ENCODE data around the gene LCE1E. TPM values are rescaled to one million over a fixed set of nuclear protein-coding genes. Genes with fewer than 3 reads are reported as not detected.

The LCE1E gene
- total and polyA plus RNA-seq, 8 donors, result not detected

DNA sequence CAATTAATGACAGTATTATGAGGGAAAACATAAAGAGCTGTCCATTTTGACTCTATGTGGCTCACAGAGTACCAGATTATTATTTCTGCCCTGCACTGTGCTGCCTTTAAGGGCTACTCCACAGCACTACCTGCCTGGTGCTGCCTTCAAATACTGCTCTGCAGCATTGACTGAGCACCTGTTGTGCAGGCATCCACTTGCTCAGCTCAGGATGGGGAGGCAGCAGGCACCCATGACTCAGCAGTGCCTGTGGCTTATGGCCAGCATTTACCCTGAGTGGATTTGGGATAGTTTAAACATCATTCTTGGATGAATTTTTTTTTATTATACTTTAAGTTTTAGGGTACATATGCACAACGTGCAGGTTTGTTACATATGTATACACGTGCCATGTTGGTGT, 29.2 kb upstream of the LCE1E start:
- TF ChIP-seq, protein P1, sequence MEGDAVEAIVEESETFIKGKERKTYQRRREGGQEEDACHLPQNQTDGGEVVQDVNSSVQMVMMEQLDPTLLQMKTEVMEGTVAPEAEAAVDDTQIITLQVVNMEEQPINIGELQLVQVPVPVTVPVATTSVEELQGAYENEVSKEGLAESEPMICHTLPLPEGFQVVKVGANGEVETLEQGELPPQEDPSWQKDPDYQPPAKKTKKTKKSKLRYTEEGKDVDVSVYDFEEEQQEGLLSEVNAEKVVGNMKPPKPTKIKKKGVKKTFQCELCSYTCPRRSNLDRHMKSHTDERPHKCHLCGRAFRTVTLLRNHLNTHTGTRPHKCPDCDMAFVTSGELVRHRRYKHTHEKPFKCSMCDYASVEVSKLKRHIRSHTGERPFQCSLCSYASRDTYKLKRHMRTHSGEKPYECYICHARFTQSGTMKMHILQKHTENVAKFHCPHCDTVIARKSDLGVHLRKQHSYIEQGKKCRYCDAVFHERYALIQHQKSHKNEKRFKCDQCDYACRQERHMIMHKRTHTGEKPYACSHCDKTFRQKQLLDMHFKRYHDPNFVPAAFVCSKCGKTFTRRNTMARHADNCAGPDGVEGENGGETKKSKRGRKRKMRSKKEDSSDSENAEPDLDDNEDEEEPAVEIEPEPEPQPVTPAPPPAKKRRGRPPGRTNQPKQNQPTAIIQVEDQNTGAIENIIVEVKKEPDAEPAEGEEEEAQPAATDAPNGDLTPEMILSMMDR (IDR thresholded peaks at IDR 0.05), result no peak
- Histone ChIP-seq H3K4me3 (no peak overlapping the region), H3K27me3 (peaks cover 0 to 10% (median 0%) of the 10 kb centered on the region in 4 donors), H3K36me3 (no peaks in the 10 kb centered on the region), H3K4me1 (no peaks in the 10 kb centered on the region), H3K9me3 (no peaks in the 10 kb centered on the region), H3K27ac (no peak overlapping the region)
- DNase-seq (no peak), FAIRE-seq (no peak), ATAC-seq (no peak)
- intact Hi-C loops (cut with DNase I), result no loop called here
- WGBS, 2 donors, result 40 to 57% methylated on average over 1 to 2 of the region's 2 CpGs

- no peaks in the 10 kb centered on the region for H3K4me1 ChIP-seq
- intact Hi-C loops (cut with DNase I), result no loop called here
- H3K4me3 ChIP-seq, result no peak within 1 kb of the TSS
- DNase-seq, result no peak
- H3K27me3 ChIP-seq, result peaks cover 0 to 10% (median 0%) of the 10 kb centered on the region in 4 donors
- no peaks in the 10 kb centered on the region for H3K9me3 ChIP-seq
- FAIRE-seq, result no peak
- no peaks in the 10 kb centered on the region for H3K36me3 ChIP-seq
- 39 to 53% methylated on average over 6 of the region's 6 CpGs for WGBS, 2 donors
- H3K27ac ChIP-seq, result no peak within 1 kb of the TSS
- TF ChIP-seq, protein P1 (IDR thresholded peaks at IDR 0.05), result no peak
- no peak for ATAC-seq
Measured at GRCh38 chr1:152757747-152758146, 28.3 kb upstream of the LCE1E start, which contains the start of gene KPRP. Gene KPRP (plus strand): TSS chr1:152758025. CDS start chr1:152759589, 1,564 bp downstream.

GRCh38 chr1:152758636-152759035, 27.4 kb upstream of the LCE1E start:
- H3K4me1 ChIP-seq, result no peaks in the 10 kb centered on the region
- TF ChIP-seq, protein P1 (IDR thresholded peaks at IDR 0.05), result no peak
- intact Hi-C loops (cut with DNase I), result no loop called here
- H3K4me3 ChIP-seq, result no peak overlapping the region
- ATAC-seq, result no peak
- H3K36me3 ChIP-seq, result no peaks in the 10 kb centered on the region
- no peak for DNase-seq
- 53 to 55% methylated on average over 4 of the region's 4 CpGs for WGBS, 2 donors
- H3K27me3 ChIP-seq, result peaks cover 0 to 10% (median 0%) of the 10 kb centered on the region in 4 donors
- no peak overlapping the region for H3K27ac ChIP-seq
- no peak for FAIRE-seq
- no peaks in the 10 kb centered on the region for H3K9me3 ChIP-seq

DNA sequence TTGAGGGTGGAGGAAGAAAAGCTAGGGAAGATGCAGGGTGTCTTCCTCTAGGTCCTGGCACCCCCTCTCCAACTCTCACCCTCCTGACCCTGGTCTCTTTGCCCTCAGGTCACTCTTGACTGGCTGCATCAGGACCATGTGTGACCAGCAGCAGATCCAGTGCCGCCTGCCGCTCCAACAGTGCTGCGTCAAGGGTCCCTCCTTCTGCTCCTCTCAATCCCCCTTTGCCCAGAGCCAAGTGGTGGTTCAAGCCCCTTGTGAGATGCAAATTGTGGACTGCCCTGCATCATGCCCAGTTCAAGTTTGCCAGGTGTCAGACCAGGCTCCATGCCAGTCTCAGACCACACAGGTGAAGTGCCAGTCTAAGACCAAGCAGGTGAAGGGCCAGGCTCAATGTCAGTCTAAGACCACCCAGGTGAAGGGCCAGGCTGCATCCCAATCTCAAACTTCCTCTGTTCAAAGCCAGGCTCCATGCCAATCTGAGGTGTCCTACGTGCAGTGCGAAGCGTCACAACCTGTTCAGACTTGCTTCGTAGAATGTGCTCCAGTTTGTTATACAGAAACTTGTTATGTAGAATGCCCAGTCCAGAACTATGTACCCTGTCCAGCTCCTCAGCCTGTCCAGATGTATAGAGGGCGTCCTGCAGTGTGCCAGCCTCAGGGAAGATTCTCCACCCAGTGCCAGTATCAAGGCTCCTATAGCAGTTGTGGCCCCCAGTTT, 26.4 kb upstream of the LCE1E start:
- FAIRE-seq (no peak), ATAC-seq (no peak), DNase-seq (no peak)
- TF ChIP-seq, protein P1 (IDR thresholded peaks at IDR 0.05), result no peak
- Histone ChIP-seq H3K36me3 (no peaks in the 10 kb centered on the region), H3K4me1 (no peaks in the 10 kb centered on the region), H3K27ac (no peak overlapping the region), H3K9me3 (no peaks in the 10 kb centered on the region), H3K4me3 (no peak overlapping the region), H3K27me3 (peaks cover 0 to 12% (median 0%) of the 10 kb centered on the region in 4 donors)
- 73% methylated on average over 8 of the region's 8 CpGs for WGBS, 2 donors
- intact Hi-C loops (cut with DNase I), result no loop called here

- no peaks in the 10 kb centered on the region for H3K36me3 ChIP-seq
- WGBS, 2 donors, result 79 to 86% methylated on average over 31 of the region's 31 CpGs
- ATAC-seq (no peak), DNase-seq (no peak), FAIRE-seq (no peak)
- intact Hi-C loops (cut with DNase I), result no loop called here
- no peak overlapping the region for H3K4me3 ChIP-seq
- TF ChIP-seq, protein P1 (IDR thresholded peaks at IDR 0.05), result no peak
- no peak overlapping the region for H3K27ac ChIP-seq
- peaks cover 0 to 13% (median 0%) of the 10 kb centered on the region in 4 donors for H3K27me3 ChIP-seq
- no peaks in the 10 kb centered on the region for H3K9me3 ChIP-seq
- H3K4me1 ChIP-seq, result no peaks in the 10 kb centered on the region
Measured at GRCh38 chr1:152760551-152761190, 25.4 kb upstream of the LCE1E start.
